Left kidney (tissue), 2 donors: ENCODE measurements around the gene C16orf90. TPM values are rescaled to one million over a fixed set of nuclear protein-coding genes. Genes with fewer than 3 reads are reported as not detected.
"Not testable (repeated sequence)": the region's sequence is repeated elsewhere in the genome, so short reads cannot be mapped to it uniquely, and the experiment has no call there.

Experiments
- DNase-seq: peaks from one replicate; pipeline ENCODE4 v3.0.0-alpha.2; 2013
- polyA plus RNA-seq: library from polyadenylated mRNA; unstranded; fragments of 120-200 nt; gene quantifications from one replicate; pipeline ENCODE4 v1.2.1, GENCODE V29; 2013; ENCODE audit not compliant: insufficient read length

The C16orf90 gene
- polyA plus RNA-seq, 1 donor = not detected

GRCh38 chr16:3513892-3514583, 18.7 kb upstream of the C16orf90 start:
- DNase-seq = no peak

GRCh38 chr16:3511286-3512180, 16.2 kb upstream of the C16orf90 start:
- DNase-seq = no peak

GRCh38 chr16:3510416-3510815, 15.1 kb upstream of the C16orf90 start:
- DNase-seq = no peak

- no peak for DNase-seq
Observed at GRCh38 chr16:3509470-3509928, 14.2 kb upstream of the C16orf90 start.

- no peak for DNase-seq
Observed at GRCh38 chr16:3508736-3509135, 13.4 kb upstream of the C16orf90 start.

- DNase-seq = no peak
Observed at GRCh38 chr16:3503523-3503922, 8.2 kb upstream of the C16orf90 start.

GRCh38 chr16:3501783-3502400, 6.6 kb upstream of the C16orf90 start:
- DNase-seq = no peak

- not testable (repeated sequence) for DNase-seq
Observed at GRCh38 chr16:3501412-3501761, 6.1 kb upstream of the C16orf90 start.

- no peak for DNase-seq
Observed at GRCh38 chr16:3498988-3499387, 3.7 kb upstream of the C16orf90 start.

- no peak for DNase-seq
Observed at GRCh38 chr16:3497771-3498170, 2.5 kb upstream of the C16orf90 start.

- DNase-seq = no peak
Observed at GRCh38 chr16:3496386-3496785, 1.1 kb upstream of the C16orf90 start.

- no peak for DNase-seq
Observed at GRCh38 chr16:3494386-3494973, 809 bp downstream of the C16orf90 start.

GRCh38 chr16:3492356-3492755, 2.9 kb downstream of the C16orf90 start:
- DNase-seq = no peak

- DNase-seq = no peak
Observed at GRCh38 chr16:3490911-3491629, 4.2 kb downstream of the C16orf90 start.

GRCh38 chr16:3488801-3489200, 6.5 kb downstream of the C16orf90 start:
- no peak for DNase-seq

GRCh38 chr16:3487521-3488410, 7.5 kb downstream of the C16orf90 start:
- no peak for DNase-seq

- no peak for DNase-seq
Observed at GRCh38 chr16:3486506-3487215, 8.6 kb downstream of the C16orf90 start.

- no peak for DNase-seq
Observed at GRCh38 chr16:3485821-3486505, 9.3 kb downstream of the C16orf90 start.

- DNase-seq = no peak
Observed at GRCh38 chr16:3485097-3485745, 10.1 kb downstream of the C16orf90 start.
